ENCODE results near the gene FAM110D. TPM values are rescaled to one million over a fixed set of nuclear protein-coding genes. Genes with fewer than 3 reads are reported as not detected.

The FAM110D gene
- total and polyA plus RNA-seq, 10 of the 15 experiments (the other 5 are each of a cell fraction or from before 2014, with no cell fraction given) = 0.06 TPM; not detected in 9

DNA sequence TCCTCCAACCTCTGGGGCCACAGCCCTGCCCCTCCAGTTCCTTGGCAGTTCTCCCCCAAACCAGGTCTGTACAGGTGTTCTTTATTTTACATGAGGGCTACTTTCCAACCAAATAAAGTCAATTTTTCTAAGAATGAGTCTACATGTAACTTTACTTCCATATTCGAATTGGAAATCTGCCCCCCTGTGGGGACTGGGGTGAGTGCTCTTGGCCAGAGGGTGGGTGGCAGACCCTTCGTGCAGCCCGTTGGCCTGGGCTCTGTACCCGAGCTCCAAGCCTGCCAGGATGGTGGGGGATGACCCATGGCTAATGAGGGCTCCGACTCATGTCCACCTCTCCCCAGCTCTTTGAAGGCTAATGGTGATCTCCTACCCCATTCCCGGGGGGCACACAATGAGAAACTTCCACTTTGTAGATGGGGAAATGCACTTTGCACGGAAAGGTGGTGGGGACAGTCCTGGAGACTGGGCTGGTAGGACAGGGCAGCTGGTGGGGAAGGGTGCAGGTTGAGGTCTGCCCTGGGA, 30.9 kb downstream of the FAM110D start:
- no peak for TF ChIP-seq GABPA (IDR thresholded peaks at IDR 0.05; ENCODE audit: low read depth)
- no peak for TF ChIP-seq HCFC1 (IDR thresholded peaks at IDR 0.05; ENCODE audit: low read length)
- no peak for TF ChIP-seq POU2F2 (IDR thresholded peaks at IDR 0.05; ENCODE audit: borderline replicate concordance, low read depth, low read length)
- no peaks in the 10 kb centered on the region for H3K4me1 ChIP-seq (ENCODE audit: control insufficient read depth, insufficient read depth, low read length)
- ChIA-PET RAD21 (ENCODE audit: unreplicated experiment) (no interaction called here), SMC1A (ENCODE audit: uncharacterized antibody, unreplicated experiment) (interaction anchor here (0.7 kb wide), 1 partner anchor 44 kb away, joined by 3 read pairs; no protein-coding TSS in a partner anchor), POLR2A (no interaction called here), CTCF (interaction anchor here (1.1 to 1.4 kb wide), 4 partner anchors 10 to 46 kb away, joined by 3 read pairs; partner anchors contain the start of gene ZNF593)
- H3K9ac ChIP-seq (ENCODE audit: control insufficient read depth, insufficient read depth, low read length) = no peak overlapping the region
- no peaks in the 10 kb centered on the region for H3K27me3 ChIP-seq (replicated peaks in 1 of 2; ENCODE audit: control insufficient read depth in 2 of 2, insufficient read depth in 2 of 2, low read length in 1 of 2)
- FAIRE-seq (no peak), DNase-seq (ENCODE audit: low read depth, low spot score) (no peak), ATAC-seq (no peak)
- H3K9me3 ChIP-seq (replicated peaks; ENCODE audit: control insufficient read depth, insufficient read depth, low read length) = no peaks in the 10 kb centered on the region
- intact Hi-C loops (cut with micrococcal nuclease; ENCODE audit: unreplicated experiment) = no loop called here
- no peaks in the 10 kb centered on the region for H3K79me2 ChIP-seq (ENCODE audit: control insufficient read depth, insufficient read depth, low read length)
- no TSS peak for BruUV-seq (replicated peaks)
- no peaks in the 10 kb centered on the region for H3K36me3 ChIP-seq (ENCODE audit: control insufficient read depth in 2 of 2, insufficient read depth in 2 of 2, low read length in 1 of 2)
- no peak overlapping the region for H3K27ac ChIP-seq (ENCODE audit: control insufficient read depth, insufficient read depth)
- no peaks in the 10 kb centered on the region for H4K20me1 ChIP-seq (ENCODE audit: control insufficient read depth, insufficient read depth)
- H3K4me3 ChIP-seq = no peak overlapping the region
- H3K4me2 ChIP-seq (ENCODE audit: control insufficient read depth, insufficient read depth) = no peak overlapping the region
- H2AFZ ChIP-seq (ENCODE audit: control insufficient read depth, low read depth, low read length) = no peak overlapping the region
- in situ Hi-C loops (cut with MboI) = no loop called here
- 55% methylated on average over 7 of the region's 7 CpGs for WGBS (ENCODE audit: insufficient coverage, insufficient replicate concordance, low lambda C conversion rate, missing lambda C conversion rate)

DNA sequence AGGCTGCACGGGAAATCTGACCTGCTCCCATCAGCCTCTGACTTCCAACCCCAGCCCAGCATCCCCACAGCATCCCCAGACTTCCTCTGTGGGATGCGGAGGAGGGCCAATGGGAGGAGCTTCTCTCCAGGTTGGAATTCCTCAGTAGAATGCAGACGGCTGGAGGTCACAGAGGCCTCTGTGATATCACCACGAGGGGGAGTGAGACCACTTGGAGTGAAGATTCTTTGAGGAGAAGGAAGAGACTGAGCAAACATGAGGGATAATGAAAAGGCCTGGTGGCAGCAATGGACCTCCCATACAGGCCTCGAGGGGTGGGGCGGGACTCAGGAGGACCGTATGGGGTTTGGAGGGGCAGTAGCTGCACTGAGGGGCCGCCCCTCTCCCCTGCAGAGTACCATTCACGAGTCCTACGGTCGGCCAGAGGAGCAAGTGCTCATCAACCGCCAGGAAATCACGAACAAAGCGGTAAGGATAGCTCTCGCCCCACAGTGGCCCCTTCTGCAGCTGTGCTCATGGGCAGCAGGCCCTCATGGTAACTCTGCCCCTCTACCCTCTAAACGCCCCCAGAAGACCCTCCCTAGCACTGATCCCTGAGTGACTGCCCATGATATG, 31.6 kb downstream of the FAM110D start, which contains the start of gene CATSPER4:
Gene CATSPER4, plus strand, starts transcription at position 230 of the 615 bp plus-strand sequence. Its CDS starts 26 bp downstream, at position 256.
- TF ChIP-seq, protein P1, sequence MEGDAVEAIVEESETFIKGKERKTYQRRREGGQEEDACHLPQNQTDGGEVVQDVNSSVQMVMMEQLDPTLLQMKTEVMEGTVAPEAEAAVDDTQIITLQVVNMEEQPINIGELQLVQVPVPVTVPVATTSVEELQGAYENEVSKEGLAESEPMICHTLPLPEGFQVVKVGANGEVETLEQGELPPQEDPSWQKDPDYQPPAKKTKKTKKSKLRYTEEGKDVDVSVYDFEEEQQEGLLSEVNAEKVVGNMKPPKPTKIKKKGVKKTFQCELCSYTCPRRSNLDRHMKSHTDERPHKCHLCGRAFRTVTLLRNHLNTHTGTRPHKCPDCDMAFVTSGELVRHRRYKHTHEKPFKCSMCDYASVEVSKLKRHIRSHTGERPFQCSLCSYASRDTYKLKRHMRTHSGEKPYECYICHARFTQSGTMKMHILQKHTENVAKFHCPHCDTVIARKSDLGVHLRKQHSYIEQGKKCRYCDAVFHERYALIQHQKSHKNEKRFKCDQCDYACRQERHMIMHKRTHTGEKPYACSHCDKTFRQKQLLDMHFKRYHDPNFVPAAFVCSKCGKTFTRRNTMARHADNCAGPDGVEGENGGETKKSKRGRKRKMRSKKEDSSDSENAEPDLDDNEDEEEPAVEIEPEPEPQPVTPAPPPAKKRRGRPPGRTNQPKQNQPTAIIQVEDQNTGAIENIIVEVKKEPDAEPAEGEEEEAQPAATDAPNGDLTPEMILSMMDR (IDR thresholded peaks at IDR 0.05 in 2 of 3, conservative IDR thresholded peaks at IDR 0.05 in 1 of 3; ENCODE audit: control insufficient read depth in 2 of 3, extremely low read depth in 1 of 3, insufficient read depth in 1 of 3, low read depth in 3 of 3, low read length in 3 of 3) = peak in 2 of 3 experiments; percentile 11 to 19; a peak in 1 of 6 replicates
- TF ChIP-seq, protein P2, sequence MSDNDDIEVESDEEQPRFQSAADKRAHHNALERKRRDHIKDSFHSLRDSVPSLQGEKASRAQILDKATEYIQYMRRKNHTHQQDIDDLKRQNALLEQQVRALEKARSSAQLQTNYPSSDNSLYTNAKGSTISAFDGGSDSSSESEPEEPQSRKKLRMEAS (IDR thresholded peaks at IDR 0.05; ENCODE audit: low read depth, low read length) = no peak
- no peaks in the 10 kb centered on the region for H4K20me1 ChIP-seq (ENCODE audit: control insufficient read depth, insufficient read depth)
- no peak within 1 kb of the TSS for H3K27ac ChIP-seq (ENCODE audit: control insufficient read depth, insufficient read depth)
- H3K36me3 ChIP-seq (ENCODE audit: control insufficient read depth in 2 of 2, insufficient read depth in 2 of 2, low read length in 1 of 2) = no peaks in the 10 kb centered on the region
- no peaks in the 10 kb centered on the region for H3K27me3 ChIP-seq (replicated peaks in 1 of 2; ENCODE audit: control insufficient read depth in 2 of 2, insufficient read depth in 2 of 2, low read length in 1 of 2)
- RAD21 ChIA-PET (ENCODE audit: unreplicated experiment) = no interaction called here
- no peak within 1 kb of the TSS for H2AFZ ChIP-seq (ENCODE audit: control insufficient read depth, low read depth, low read length)
- no peak within 1 kb of the TSS for H3K4me3 ChIP-seq
- BruUV-seq (replicated peaks) = no TSS peak
- DNase-seq (ENCODE audit: low read depth, low spot score) (no peak), ATAC-seq (no peak; the same call in 2 of the 3 replicates), FAIRE-seq (no peak)
- CTCF ChIA-PET = interaction anchor here (1.1 to 1.4 kb wide), 4 partner anchors 10 to 45 kb away, joined by 3 read pairs; partner anchors contain the start of gene ZNF593
- no peaks in the 10 kb centered on the region for H3K9me3 ChIP-seq (replicated peaks; ENCODE audit: control insufficient read depth, insufficient read depth, low read length)
- POLR2A ChIA-PET = no interaction called here
- in situ Hi-C loops (cut with MboI) (no loop called here), intact Hi-C loops (cut with micrococcal nuclease; ENCODE audit: unreplicated experiment) (no loop called here)
- no peak within 1 kb of the TSS for H3K9ac ChIP-seq (ENCODE audit: control insufficient read depth, insufficient read depth, low read length)
- no peak within 1 kb of the TSS for H3K4me2 ChIP-seq (ENCODE audit: control insufficient read depth, insufficient read depth)
- no peaks in the 10 kb centered on the region for H3K79me2 ChIP-seq (ENCODE audit: control insufficient read depth, insufficient read depth, low read length)
- SMC1A ChIA-PET (ENCODE audit: uncharacterized antibody, unreplicated experiment) = no interaction called here
- no peaks in the 10 kb centered on the region for H3K4me1 ChIP-seq (ENCODE audit: control insufficient read depth, insufficient read depth, low read length)
- WGBS (ENCODE audit: insufficient coverage, insufficient replicate concordance, low lambda C conversion rate, missing lambda C conversion rate) = 31% methylated on average over 16 of the region's 16 CpGs
